HG03039 (cell line): ENCODE measurements around the gene PCDHGB5.

Experiments
- ATAC-seq: cut with Tn5 transposase; IDR thresholded peaks from one replicate; pipeline ENCODE4 v1.9.1; 2021; ENCODE audit warnings: mild to moderate bottlenecking, moderate library complexity; ENCODE audit not compliant: unreplicated experiment

PCDHGB5 gene

DNA sequence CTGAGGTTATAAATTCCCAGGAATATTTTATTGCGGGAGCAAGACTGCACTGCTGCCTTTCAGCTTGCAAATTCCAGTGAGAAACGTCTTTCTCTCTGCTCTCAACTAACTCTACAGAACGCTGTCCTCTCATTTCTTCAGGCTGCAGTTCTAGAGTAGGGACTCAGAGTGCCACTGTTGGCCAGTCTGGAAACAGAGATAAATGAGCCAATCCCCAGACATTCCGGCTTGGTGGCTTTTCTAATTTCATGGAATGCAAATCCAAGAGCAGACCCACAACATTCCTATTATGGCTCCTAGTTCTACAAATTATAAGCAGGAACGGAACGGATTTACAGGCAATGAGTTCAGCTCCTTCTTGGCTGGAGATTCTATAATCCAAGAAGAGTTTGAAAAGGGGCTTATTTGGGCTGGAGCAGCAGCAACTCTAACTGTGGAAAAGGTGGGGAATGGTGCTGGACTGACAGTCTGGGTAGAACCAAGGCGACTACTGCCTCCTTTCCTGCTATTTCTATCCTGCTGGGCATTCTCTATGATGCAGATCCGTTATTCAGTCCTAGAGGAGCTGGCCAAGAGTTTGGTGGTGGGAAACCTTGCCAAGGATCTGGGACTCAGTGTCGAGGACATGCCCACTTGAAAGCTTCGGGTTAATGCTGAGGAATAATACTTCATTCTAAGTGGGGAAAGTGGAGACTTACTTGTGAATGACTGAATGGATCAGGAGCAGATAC lies 41.8 kb downstream of the PCDHGB5 start:
- ATAC-seq: no peak

DNA sequence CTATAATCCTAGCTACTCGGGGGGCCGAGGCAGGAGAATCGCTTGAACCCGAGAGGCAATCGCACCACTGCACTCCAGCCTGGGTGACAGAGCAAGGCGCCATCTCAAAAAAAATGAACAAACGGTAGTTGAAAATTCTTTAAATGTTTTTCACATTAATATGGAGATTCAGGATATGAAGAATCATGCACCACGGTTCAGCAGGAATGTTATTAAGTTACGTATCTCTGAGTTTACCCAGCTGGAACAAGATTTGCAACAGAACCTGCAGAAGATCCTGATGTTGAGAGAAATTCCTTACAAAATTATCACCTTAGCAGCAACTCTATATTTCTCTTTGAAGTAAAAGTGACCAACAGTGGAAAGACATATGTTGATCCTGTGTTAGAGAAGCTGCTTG lies 42.6 kb downstream of the PCDHGB5 start:
- ATAC-seq: no peak

DNA sequence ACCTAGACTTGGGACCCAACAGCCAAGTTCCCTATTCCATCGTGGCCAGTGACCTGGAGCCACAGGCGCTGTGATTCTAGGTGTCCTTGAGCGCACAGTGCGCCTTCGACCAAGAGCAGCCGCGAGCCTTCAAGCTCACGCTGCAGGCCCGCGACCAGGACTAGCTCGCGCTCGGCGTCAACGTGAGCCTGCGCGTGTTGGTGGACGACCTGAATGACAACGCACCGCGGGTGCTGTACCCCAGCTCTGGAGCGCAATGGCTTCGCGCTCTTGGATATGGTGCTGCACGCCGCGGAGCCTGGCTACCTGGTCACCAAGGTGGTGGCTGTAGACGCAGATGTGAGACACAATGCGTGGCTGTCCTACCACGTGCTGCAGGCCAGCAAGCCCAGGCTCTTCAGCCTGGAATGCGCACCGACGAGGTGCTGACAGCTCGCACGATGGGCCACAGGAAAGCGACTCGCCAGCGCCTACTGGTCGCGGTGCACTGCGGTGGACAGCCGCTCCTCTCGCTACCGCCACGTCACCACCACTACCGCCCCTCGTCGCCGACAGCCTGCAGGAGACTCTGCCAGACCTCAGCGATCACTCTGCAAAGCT lies 43.9 kb downstream of the PCDHGB5 start:
- ATAC-seq: no peak
